ACHN (cell line): ENCODE data around the gene SLC7A6OS.

ENCODE experiments used
- DNase-seq: peaks from one replicate; pipeline ENCODE4 v3.0.0-alpha.2; 2015
- in situ Hi-C: cut with HindIII; loops from 2 replicates; pipeline ENCODE4 v1.10.0; 2017; ENCODE audit warnings: low sequenced_read_pairs, low pct_ligation_motif_present, low pct_unique_long_range_greater_than_20kb

The SLC7A6OS gene

DNA sequence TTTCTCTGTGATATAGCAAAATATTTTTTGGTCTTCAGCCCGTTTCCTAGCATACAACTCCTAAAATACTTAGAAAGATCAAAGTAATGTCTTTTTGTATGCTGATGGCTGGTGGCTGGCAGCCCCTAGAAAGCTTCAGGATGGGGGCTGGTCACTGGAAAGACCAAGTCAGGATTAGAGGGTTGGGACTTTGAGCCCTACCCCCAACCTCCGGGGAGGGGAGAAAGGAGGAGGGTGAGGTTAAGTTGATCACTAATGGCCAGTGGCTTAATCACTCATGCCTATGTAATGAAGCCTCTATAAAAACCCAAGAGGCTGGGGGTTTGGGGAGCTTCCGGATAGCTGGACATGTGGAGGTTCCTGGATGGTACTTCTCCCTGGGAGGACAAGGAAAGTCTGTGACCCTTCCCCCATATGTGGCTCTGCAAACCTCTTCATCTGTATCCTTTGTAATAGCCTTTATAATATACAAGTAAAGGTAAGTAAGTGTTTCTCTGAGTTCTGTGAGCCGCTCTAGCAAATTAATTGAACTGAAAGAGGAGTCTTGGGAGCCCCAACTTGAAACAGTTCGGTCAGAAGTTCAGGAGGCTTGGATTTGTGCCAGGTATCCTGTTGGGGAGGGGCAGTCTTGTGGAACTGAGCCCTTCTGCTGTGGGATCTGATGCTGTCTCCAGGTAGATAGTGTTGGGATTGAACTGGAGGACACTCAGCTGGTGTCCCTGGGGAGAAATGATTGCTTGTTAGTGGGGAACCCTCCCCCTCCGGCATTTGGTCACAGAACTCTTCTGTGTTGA lies 42.9 kb downstream of the SLC7A6OS start:
- no peak for DNase-seq
- in situ Hi-C loops: no loop called here

- peak; percentile 96 for DNase-seq
- in situ Hi-C loops: no loop called here
Measured at GRCh38 chr16:68265078-68265920, 45.4 kb downstream of the SLC7A6OS start.

DNA sequence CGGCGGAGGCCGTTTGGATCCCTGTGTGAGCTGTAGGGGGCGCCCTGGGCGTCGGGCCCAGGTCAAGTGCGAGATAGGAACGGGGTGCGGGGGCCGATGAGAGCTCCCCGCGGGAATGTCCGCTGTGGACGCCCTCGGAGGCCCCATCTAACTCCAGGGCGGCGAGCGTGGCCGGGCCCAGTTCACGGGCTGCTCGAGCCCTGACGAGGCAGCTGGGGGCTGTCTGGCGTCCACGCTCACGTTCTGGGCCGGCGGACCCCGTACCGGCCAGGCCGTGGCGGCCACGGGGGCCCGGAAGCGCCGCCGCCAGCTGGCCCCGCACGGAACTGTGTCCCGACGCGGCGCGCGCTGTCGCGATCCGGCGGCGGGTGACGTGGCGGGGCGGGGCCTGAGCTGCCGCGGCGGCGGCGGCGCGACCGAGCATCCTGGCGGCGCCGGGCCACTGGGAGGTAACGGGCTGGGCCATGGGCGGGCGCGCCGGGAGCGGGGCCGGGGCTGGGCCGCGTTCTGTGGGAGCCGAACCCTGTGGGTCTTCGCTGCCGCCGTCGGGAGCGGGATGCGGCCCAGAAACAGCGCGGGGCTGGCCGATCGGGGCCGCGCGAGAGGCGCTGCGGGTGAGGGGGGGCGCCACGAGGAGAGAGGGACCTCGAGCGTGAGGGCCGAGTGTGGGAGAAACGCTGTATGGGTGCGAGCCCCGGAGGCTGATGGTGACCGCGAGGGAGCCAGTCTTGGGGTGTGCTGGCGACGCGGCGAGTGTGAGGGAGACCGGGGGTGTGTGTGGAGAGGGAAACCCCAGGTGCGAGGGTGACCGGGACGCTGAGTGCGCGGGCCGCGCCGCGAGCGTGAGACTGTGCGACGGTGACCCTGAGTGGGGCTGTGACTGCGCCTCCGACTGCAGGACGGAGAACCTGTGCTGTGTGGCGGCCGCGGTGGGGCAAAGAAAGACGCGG lies 46.3 kb downstream of the SLC7A6OS start, which contains the start of gene SLC7A6:
Gene SLC7A6, plus strand, starts transcription at position 399 of the 950 bp plus-strand sequence. CDS start 10,201 bp downstream, outside the sequence.
- DNase-seq: peak; percentile 85
- in situ Hi-C loops: no loop called here

- in situ Hi-C loops: no loop called here
- DNase-seq: no peak
Measured at GRCh38 chr16:68263559-68264127, 47.1 kb downstream of the SLC7A6OS start.

- in situ Hi-C loops: no loop called here
Measured at GRCh38 chr16:68259007-68259825, 51.5 kb downstream of the SLC7A6OS start.

GRCh38 chr16:68257906-68258800 lies 52.6 kb downstream of the SLC7A6OS start:
- peak; percentile 100 for DNase-seq
- in situ Hi-C loops: no loop called here

More at GRCh38 chr16:68259007-68259825, 51.5 kb downstream of the SLC7A6OS start:
- DNase-seq: no peak

- in situ Hi-C loops: no loop called here
- peak; percentile 75 for DNase-seq
Measured at GRCh38 chr16:68257251-68257905, 53.4 kb downstream of the SLC7A6OS start.

DNA sequence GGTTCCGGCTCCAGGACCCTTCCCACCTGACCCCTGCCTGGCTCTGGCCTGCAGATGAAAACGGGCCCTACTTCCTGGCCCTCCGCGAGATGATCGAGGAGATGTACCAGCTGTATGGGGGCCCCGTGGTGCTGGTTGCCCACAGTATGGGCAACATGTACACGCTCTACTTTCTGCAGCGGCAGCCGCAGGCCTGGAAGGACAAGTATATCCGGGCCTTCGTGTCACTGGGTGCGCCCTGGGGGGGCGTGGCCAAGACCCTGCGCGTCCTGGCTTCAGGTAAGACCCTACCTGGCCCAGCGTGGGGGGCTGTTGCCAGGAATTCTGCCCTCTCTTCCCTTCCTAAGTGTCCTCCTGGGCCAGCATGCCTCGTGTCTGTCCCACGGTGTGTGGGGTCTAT lies 55.0 kb downstream of the SLC7A6OS start:
- DNase-seq: no peak

GRCh38 chr16:68253721-68254120 lies 57.0 kb downstream of the SLC7A6OS start:
- no peak for DNase-seq
- in situ Hi-C loops: no loop called here

More for the DNA sequence above, 55.0 kb downstream of the SLC7A6OS start:
- in situ Hi-C loops: no loop called here

DNA sequence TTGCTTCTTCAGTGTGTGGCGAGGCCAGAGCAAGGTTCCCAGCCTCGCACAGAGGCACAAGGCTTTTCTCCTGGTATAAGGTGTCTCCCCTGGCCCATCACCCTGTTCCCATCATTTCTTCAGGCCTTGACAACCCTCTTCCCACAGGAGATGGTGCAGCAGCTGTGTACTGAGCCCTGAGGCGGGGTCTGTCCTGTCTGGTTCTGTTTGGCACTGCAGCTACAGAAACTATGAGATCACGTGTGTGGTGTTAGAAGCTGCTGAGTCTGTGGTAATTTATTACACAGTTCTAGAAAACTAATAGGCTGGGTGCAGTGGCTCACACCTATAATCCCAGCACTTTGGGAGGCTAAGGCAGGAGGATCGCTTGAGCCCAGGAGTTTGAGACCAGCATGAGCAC lies 58.4 kb downstream of the SLC7A6OS start:
- in situ Hi-C loops: no loop called here
- no peak for DNase-seq

DNA sequence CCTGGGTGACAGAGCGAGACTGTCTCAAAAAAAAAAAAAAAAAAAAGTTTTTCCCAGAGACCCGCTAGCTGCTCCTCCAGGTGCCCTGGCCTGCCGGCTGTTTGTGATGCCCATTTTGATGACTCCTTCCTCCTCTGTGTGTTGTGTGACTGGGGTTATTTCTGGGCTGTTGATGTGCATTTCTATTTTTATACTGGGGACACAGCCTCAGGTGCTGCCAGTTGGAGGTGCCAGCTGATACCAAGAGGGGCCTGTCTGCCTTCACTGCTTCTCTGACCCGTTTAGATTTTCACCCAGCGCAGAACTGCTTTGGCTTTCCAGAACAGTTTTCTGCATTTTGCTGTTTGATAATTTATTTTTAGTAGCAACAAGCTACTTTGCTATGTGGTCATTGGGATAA lies 58.9 kb downstream of the SLC7A6OS start:
- in situ Hi-C loops: no loop called here
- DNase-seq: no peak

GRCh38 chr16:68250951-68251350 lies 59.8 kb downstream of the SLC7A6OS start:
- in situ Hi-C loops: no loop called here
- no peak for DNase-seq

- no peak for DNase-seq
- in situ Hi-C loops: no loop called here
Measured at GRCh38 chr16:68249371-68249770, 61.4 kb downstream of the SLC7A6OS start.
